ENCODE measurements around the gene MUC21.
"Not testable (repeated sequence)": the region's sequence is repeated elsewhere in the genome, so short reads cannot be mapped to it uniquely, and the experiment has no call there.

MUC21 gene

DNA sequence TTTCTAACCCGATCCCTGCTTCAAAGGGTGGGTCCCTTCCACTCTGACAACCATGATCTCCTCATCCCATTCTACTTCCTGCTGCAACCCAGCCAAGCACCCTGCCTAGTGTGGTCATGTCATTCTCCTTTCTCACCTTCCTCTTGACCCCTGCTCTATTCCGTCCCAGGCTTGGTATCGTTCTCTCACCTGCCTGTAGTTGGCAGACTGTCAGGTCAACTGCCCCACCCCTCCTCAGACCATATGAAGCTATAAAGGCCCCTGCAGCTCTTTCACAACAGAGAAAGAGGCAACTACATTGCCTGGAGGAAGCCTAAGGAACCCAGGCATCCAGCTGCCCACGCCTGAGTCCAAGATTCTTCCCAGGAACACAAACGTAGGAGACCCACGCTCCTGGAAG is at the start of gene MUC21:
Gene MUC21 (plus strand): TSS at position 280 of the 400 bp plus-strand sequence. CDS start 241 bp downstream, outside the sequence.
- no peak for DNase-seq

DNA sequence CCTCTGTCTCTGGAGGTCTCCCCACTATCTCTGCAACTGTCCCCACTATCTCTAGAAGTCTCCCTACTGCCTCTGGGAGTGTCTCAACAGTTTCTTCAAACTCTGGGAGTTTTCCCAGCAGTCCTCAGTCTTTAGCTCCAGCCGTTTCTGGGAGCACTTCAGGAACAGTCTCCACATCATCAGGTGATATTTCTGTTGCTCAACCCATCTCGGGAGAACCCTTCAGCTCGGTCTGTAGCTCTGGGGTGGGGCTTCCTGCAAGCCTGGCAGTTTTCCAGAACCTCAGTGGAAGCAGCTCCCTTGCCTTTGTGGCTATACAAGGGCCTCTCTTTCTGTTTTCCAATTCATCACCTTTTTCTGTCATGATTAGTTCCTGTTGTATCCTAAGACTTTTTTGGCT is 48.5 kb upstream of the MUC21 start:
- no peak for DNase-seq

DNA sequence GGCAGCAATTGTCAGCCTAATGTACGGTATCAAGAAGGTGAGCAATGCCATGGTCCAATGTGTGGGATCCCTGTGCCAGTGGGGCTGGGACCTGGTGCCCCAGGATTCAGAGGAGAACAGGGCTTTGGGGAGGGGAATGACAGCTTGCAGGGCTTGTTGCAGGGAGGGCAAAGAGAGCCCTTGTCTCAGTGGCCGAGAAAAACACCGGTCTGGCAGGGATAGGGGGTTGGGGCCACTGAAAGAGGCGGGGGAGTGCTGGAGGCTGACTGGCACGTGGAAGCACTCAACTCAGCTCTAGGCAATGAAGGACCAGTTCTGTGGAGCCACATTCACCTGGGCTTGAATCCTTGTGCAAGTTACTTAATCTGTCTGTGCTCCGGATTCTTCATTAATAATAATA is 46.3 kb upstream of the MUC21 start:
- DNase-seq = no peak

DNA sequence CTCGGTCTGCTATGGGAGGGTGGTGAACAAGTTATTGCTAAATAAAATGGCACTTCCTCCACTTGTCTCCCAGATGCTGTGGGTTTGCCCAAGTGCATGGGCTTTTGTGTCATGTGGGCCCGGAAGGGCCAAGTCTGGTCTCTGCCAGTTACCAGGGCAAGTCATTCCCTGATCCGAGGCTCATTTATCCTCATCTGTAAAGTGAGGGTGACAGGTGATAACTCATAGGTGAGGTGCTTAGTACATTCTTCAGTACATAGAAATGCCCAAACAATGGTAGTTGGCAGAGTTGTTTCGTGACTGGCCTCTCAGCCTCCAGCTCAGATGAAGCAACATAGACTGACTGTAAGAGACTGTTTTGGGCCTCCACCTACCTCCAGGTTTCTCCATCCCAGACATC is 44.8 kb upstream of the MUC21 start:
- DNase-seq = no peak

DNA sequence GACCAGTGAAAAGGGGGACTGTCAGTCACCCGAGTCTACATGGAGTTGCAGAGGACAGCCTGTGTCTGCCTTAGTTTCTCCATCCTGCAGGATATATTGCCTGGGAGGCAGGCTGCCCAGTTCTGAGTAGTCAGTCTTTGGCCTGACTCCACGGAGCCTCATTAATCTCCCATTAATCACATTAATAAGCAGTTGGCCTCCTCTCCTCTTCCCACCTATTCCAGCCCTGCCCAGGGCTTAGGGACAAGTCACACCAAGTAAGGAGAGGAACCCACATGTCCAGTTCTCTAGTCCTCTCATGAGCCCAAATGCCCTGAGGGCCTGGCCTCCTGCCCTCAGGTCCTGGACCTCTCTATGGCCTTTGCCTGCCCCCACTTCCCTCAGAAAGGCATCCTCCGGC is 44.0 kb upstream of the MUC21 start:
- no peak for DNase-seq

DNA sequence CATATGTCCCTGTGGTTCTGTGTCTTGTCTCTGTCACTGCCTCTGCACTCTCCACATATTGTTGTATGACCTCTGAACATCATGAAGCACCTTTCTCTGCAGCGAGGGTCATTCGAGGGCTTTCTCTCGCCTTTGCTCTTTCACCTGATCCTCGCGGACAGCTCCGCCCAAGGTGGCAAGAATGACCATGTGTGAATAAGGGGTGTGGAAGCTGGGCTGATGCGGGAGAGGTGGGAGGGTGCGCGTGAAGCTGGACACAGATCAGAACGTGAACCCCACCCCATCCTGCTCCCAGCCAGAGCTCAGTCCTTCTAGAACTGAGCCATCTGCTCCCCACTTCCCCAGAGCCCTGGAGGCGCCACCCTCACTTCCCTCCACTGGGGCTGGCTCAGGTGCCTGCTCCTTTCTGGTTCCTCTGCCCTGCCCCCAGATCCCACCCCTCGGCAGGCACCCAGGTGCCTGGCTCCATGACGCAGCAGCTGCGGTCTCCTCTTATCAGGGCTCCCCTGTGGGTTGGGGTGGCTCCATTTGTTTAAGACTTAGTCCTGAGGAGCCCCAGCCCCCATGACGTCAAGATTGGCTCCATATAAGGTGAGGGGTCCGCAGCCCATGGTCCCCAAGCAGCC is 43.0 kb upstream of the MUC21 start, which contains the start of gene MUCL3:
Gene MUCL3 (plus strand): TSS at position 613 of the 626 bp plus-strand sequence. CDS start 27 bp downstream, outside the sequence.
- no peak for DNase-seq

DNA sequence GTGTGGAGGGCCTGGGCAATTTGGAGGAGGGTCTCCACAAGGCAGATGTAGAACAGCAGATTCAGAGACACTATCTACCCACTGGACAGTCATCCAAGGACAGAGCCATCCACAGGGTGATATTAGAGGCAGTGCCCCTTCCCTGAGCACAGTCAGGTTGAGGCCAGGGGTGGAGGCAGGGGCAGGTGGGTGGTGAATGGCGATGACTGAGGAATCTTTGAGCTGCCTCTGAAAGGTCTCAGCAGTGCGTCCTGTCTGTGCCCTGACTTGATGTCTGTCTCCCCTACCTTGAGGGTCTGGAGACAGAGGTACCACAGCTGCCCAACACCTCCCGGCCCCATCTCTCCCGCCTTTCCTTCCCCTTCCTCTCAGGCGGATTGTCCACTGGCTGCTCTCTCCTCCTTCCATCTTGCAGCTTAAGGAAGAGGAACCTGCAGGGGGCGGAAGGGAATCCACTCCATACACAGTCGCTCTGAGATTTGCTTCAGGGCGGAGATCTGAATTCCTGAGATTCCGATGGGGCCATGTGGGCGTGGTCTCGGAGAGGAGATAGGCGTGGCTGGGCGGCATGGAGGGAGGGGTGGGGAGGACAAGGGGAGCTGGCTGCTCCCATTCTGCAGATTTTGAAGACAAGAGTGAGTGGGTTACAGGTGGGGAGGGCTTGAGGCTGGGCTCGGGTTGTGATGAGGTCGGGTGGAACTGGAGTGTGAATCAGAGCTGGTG is 41.0 kb upstream of the MUC21 start:
- DNase-seq = peak; percentile 86

DNA sequence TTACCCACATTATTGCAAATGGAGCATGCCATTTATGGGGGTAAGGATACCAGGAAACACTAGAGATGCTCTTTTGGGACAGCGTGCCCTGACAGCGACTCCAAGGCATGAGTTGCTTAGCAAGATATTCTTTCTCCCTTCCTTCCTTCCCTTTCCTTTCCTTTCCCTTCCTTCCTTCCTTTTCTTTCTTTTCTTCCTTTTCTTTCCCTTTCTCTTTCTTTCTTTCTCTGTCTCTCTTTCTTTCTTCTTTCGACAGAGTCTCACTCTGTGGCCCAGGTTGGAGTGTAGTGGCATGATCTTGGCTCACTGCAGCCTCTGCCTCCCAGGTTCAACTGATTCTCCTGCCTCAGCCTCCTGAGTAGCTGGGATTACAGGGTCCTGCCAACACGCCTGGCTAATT is 39.5 kb upstream of the MUC21 start:
- no peak for DNase-seq

DNA sequence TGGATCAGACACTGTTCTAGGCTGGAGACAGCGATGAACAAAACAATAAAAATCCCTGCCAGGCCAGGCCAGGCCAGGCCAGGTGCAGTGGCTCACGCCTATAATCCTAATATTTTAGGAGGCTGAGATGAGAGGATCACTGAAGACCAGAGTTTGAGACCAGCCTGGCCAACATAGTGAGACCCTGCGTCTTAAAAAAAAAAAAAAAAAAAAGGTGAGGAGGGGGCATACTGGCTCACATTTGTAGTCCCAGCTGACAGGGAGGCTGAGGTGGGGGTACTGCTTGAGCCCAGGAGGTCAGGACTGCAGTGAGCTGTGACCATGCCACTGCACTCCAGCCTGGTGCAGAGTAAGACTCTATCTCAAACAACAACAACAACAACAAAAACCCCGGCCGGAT is 38.2 kb upstream of the MUC21 start:
- no peak for DNase-seq

DNA sequence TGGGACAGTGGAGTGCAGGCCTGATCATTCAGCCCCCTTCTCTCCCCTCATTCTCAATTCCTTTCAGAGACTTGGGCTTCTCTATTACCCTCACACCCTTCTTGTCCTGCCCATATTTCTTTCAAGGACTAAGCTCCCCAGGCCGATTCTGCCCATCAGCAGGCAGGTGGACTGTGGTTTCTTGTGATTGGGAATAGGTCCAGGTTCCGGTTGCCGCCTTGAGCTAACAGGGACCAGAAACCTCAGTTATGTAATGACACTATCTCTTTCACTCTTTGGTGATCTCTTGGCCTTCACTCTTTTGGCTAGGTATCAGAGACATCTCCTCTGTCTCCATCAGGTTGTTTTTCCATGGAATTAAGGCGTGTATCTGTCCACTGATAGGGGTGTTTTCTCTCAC is 36.3 kb upstream of the MUC21 start:
- no peak for DNase-seq

DNA sequence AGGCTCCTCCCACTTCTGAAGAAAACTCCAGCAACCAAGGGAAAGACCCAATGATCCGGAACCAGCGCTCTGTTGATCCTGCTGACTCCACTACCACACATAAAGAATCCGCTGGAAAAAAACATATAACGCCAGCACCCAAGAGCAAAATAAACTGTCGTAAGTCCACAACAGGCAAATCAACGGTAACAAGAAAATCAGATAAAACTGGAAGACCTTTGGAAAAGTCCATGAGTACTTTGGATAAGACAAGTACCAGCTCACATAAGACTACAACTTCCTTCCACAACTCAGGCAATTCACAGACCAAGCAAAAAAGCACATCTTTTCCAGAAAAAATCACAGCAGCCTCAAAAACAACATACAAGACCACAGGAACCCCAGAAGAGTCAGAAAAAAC is 34.7 kb upstream of the MUC21 start:
- no peak for DNase-seq

DNA sequence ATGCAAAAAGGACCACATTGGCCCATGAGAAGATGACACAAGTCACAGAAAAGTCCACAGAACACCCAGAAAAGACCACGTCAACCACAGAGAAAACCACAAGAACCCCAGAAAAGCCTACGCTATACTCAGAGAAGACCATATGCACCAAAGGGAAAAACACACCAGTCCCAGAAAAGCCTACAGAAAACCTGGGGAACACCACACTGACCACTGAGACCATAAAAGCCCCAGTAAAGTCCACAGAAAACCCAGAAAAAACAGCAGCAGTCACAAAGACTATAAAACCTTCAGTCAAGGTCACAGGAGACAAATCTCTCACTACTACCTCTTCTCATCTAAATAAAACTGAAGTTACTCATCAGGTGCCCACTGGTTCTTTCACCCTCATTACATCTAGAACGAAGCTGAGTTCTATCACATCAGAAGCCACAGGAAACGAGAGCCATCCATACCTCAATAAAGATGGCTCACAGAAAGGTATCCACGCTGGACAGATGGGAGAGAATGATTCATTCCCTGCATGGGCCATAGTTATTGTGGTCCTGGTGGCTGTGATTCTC is 31.5 kb upstream of the MUC21 start:
- no peak for DNase-seq

DNA sequence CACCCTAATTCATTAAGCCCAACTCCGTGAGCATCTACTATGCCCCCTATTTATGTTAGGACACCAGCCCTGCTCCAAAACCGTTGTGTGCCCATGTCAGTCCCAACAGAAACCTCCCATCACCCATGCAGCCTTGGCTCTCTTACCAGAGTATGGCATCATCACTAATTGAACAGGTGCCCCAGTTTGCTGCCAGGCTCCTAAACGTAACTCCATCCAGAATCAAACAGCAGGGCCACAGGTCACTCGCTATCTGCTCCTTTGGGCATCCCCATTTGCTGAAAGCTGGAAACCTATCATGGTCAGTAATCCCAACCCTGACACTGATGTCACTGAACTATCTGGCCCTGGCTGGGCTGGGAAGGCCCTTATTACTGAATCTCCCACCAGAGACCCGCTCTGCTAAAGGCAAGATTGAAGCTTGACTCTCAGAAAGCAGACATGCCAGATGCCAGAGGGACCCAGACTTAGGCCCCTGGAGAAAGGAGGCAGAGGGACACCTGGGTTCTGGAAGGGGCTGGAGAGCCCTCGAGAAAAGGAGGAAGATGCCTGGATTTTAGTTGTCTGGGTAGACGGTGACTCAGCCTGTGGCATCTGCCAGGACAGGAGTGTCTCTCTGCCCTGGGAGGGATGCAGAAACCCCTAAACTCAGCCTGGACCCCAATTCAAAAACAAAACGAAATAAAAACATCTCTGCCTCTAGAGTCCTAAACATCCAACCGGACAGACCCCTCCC is 28.7 kb upstream of the MUC21 start:
- no peak for DNase-seq

DNA sequence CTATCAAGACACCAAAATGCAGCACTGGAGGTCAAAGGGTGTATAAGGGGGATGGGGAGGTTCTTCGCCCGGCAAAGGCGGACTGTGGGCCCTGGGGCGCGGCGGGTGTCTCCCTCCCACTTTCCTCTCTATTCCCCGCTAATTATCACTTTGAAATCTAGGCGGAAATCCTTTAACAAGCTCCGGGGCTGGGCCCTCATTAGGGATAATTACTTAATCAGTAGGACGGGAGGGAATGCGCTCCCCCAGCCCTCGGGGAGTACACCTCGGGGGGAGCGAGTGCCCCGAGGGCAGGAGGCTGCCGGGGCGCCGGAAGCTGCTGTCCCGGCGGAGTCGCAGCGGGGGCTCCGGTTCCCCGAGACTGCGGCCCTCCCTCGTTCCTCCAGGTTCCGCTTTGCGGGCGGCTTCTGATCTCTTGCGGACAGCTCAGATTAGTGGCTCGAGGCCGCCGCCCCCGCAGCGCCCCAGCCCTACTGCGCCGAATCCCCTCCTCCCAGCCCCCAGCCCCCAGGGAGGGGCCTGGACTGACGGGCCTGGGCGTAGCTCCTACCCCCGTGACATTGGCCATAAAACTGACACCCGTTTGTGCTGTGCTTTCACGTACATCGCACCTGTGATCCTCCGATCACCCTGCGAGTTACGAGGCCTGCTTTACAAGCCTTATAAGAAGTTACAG is 28.0 kb upstream of the MUC21 start:
- no peak for DNase-seq

DNA sequence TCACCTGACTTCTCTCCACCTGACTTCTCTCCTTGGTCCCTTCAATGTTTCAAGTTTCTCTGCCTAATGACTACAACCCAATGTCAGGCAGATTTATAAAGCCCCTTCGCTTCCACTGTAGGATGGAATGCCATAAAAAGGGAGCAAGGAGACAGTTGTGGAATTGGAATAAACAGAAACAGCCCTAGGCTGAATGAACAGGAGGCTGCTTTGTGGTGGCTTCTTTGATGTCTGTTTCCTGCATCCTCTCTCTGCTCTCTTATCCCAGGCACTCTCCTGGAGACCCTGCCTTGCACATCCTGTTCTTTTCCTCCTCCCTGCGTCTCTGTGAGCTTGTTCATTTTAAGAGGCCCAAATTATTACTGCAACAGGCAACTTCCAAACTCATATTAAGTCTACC is 25.8 kb upstream of the MUC21 start:
- no peak for DNase-seq

DNA sequence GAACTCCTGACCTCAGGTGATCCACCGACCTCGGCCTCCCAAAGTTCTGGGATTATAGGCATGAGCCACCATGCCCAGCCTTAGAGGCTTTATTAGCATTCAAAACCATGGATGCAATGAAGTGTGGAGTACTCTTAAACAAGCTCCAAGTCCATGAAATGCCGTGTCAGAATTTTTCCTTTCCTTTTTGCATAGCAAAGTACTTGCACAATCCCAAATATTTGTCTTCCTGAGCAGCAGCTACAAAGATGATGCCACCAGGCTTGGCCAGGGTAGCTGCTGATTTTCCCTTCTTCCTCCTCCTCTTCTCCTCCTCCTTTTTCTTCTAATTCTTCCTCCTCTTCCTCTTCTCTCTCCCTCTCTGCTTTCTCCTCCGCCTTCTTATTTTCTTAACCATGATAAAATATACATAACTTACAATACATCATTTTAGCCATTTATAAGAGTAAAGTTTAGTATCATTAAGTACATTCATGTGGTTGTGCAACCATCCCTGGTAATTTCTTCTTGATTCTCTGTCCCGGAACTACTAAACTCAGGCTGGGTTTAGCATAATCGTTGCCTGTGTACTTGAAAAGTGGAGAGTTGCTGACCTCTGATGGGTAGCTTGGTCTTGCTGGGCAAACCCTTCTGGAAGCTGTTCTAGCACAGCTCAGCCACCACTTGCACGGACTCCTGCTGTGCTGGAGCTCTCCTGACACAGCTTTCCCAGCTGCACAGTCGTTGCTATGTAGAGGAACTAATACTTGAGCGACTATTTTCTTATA is 22.4 kb upstream of the MUC21 start:
- no peak for DNase-seq

DNA sequence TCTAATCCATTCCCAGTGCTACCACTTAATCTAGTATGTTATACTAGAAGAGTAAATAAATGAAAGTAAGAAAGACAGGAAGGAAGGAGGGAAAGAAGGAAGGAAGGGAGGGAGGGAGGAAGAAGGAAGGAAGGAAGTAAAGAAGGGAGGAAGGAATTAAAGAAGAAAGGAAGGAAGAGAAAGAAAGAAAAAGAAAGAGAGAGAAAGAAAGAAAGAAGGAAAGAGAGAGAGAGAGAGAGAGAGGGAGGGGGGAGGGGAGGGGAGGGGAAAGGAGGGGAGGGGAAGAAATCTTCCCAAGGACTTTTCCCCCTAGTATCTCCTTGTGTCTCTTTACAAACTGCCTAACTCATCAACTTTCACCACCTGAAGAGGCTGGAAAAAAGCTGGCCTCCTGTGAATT is 20.8 kb upstream of the MUC21 start:
- no peak for DNase-seq

DNA sequence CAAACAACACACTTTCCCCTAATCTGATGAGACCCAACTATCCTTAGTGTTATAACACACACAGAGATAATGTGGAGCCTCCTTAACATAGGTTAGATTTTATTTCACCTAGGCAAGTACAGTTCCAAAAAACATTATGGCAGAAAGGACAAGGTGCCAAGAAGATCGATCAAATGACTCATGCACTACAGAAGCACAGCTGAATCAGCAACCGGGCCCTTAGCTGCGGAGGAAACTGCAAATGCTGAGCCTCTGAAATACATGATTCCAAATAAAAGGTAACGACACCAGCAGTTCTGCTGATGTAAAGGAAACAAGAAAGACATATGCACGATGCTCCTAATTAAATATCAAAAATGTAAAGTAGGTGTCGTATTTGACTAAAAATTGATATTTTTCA is 19.9 kb upstream of the MUC21 start:
- peak; percentile 45 for DNase-seq

DNA sequence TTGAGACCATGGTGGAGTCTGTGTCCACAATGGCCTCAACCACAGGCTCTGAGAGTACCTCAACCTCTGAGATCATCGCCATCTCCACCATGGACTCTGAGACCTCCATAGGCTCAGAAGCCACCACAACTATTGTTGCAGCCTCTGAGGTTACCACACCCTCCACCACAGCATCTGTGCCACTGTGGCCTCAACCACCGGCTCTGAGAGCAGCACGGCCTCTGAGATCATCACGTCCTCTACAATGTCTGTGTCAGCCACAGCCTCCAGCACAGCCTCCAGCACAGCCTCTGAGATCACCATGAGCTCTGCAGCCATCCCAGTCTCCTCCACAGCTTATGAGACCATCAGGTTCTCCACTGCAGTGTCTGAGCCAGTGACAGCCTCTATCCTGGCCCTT is 19.4 kb upstream of the MUC21 start:
- no peak for DNase-seq

DNA sequence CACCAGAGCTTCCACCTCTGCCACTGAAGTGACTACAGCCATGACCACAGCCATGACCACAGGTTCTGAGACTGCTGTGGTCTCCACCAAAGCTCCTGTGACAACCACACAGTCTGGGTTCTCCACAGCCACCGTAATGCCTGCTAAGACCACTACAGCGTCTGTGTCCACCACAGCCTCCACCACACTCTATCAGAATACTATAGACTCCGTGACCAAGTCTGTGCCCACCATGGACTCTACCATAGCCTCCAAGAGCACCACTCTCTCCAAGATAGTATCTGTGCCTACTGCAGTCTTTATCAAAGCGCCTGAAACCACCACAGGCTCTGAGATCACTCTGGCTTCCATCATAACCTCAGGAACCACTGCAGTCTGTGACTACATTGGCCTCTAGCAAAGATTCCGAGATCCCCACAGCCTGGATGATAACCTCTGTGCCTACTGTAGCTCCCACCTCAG is 18.3 kb upstream of the MUC21 start:
- DNase-seq = no peak

DNA sequence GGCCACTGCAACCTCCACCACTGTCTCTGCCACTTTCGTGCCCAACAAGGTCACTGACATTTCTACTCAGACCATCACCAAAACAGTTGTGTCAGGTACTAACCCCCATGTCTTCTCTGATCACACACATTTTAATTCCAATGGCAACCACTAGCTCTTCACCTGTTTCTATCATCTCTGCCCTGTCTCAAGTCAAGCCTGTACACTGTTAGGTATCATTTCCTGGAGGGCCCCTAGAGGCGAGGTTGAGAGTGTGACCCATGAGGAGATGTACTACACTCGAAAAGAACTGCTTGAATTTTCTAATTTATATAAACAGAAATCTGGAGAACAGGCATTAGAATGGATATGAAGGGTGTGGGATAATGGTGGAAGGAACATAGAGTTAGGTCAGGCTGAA is 17.4 kb upstream of the MUC21 start:
- no peak for DNase-seq

DNA sequence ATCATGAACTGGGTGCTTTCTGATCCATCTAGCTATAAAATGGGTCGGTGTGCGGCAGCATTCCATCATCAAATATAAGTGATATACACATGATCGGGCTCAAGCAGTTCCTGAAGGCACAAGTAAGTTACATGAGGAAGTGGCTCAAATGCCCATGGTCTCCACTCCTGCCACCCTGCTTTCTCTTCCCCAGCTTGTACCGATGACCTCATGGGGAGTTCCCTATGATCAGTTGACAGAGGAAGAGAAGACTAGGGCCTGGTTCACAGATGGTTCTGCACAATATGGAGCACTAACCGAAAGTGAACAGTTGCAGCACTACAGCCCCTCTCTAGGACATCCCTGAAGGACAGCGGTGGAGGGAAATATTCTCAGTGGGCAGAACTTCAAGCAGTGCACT is 14.3 kb upstream of the MUC21 start:
- not testable (repeated sequence) for DNase-seq

Measured in HCEC 1CT (cell line).